ENCODE data around the gene ANXA2.

ANXA2 gene

DNA sequence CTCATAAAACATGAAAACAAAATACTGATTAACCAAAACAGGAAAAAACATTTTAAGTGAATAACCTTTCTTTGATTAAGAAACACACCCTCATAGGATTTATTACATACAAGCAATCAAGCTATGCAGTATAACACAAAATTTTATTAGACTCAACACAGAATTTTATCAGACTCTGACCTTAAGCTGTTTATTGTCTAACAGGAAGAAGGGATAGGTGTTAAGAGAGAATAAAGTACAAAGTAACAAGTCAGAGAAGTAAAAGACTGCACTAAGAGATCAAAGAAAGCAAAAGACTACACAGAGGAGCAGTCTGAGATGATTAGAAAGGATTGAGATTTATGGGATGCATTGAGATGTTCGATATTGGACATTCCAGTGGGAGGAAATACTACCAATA is 43.5 kb upstream of the ANXA2 start:
- no peak overlapping the region for H3K4me2 ChIP-seq (ENCODE audit: low read length)
- H3K9ac ChIP-seq = no peak overlapping the region
- TF ChIP-seq, protein P1, sequence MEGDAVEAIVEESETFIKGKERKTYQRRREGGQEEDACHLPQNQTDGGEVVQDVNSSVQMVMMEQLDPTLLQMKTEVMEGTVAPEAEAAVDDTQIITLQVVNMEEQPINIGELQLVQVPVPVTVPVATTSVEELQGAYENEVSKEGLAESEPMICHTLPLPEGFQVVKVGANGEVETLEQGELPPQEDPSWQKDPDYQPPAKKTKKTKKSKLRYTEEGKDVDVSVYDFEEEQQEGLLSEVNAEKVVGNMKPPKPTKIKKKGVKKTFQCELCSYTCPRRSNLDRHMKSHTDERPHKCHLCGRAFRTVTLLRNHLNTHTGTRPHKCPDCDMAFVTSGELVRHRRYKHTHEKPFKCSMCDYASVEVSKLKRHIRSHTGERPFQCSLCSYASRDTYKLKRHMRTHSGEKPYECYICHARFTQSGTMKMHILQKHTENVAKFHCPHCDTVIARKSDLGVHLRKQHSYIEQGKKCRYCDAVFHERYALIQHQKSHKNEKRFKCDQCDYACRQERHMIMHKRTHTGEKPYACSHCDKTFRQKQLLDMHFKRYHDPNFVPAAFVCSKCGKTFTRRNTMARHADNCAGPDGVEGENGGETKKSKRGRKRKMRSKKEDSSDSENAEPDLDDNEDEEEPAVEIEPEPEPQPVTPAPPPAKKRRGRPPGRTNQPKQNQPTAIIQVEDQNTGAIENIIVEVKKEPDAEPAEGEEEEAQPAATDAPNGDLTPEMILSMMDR (IDR thresholded peaks at IDR 0.05) = no peak
- no peaks in the 10 kb centered on the region for H3K79me2 ChIP-seq
- H3K27me3 ChIP-seq (ENCODE audit: control insufficient read depth, insufficient read depth, low read length) = no peaks in the 10 kb centered on the region
- H3K9me3 ChIP-seq (ENCODE audit: control insufficient read depth, low read length) = no peaks in the 10 kb centered on the region
- H3K36me3 ChIP-seq (ENCODE audit: control insufficient read depth, insufficient read depth, low read length) = no peaks in the 10 kb centered on the region
- H3K4me1 ChIP-seq = no peaks in the 10 kb centered on the region
- no peak overlapping the region for H3K27ac ChIP-seq
- H2AFZ ChIP-seq = no peak overlapping the region
- H3K4me3 ChIP-seq (ENCODE audit: low read depth, low read length) = no peak overlapping the region

DNA sequence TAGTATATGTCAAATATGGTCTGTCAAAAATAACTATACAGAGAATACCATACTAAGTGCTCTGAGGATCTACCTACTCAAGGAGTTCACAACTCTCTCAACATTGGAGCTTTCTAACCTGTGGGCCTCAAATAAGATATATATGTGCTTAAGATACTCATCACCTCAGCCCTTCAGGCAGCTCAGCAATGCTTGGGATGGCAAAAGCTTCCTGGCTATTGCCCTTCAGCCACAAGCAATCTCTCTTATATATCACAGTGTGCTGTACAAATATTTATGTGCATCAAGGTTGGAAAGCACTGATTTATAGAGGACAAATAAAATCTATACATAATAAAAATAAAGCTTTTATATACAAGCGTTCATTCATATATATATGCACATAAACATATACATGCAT is 40.9 kb upstream of the ANXA2 start:
- Histone ChIP-seq H3K79me2 (no peaks in the 10 kb centered on the region), H2AFZ (no peak overlapping the region), H3K36me3 (ENCODE audit: control insufficient read depth, insufficient read depth, low read length) (no peaks in the 10 kb centered on the region), H3K4me1 (no peaks in the 10 kb centered on the region), H3K27me3 (ENCODE audit: control insufficient read depth, insufficient read depth, low read length) (no peaks in the 10 kb centered on the region), H3K27ac (no peak overlapping the region), H3K9ac (no peak overlapping the region), H3K4me2 (ENCODE audit: low read length) (no peak overlapping the region), H3K9me3 (ENCODE audit: control insufficient read depth, low read length) (no peaks in the 10 kb centered on the region), H3K4me3 (ENCODE audit: low read depth, low read length) (no peak overlapping the region)
- TF ChIP-seq, protein P1 (IDR thresholded peaks at IDR 0.05) = no peak

DNA sequence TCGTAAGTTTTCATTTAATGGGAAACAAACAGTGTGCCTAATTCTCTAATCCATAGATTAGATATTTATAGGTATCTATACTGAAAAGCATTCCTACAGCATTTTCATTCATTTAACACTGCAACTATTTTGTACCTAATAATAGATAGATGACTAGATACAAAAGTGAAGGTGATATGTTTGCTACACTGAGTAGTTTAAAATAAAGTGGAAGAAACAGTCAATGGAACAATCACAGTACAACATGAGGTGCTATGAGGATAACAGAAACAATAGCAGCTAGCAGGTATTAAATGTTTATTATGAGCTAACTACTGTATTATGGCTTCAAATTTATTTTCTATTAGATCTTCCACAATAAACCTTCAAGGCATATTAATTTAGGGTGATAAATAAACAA is 31.1 kb upstream of the ANXA2 start:
- H3K36me3 ChIP-seq (ENCODE audit: control insufficient read depth, insufficient read depth, low read length) = no peaks in the 10 kb centered on the region
- no peak overlapping the region for H3K27ac ChIP-seq
- H3K27me3 ChIP-seq (ENCODE audit: control insufficient read depth, insufficient read depth, low read length) = no peaks in the 10 kb centered on the region
- H2AFZ ChIP-seq = no peak overlapping the region
- H3K4me1 ChIP-seq = no peaks in the 10 kb centered on the region
- no peaks in the 10 kb centered on the region for H3K9me3 ChIP-seq (ENCODE audit: control insufficient read depth, low read length)
- no peaks in the 10 kb centered on the region for H3K79me2 ChIP-seq
- H3K9ac ChIP-seq = no peak overlapping the region
- TF ChIP-seq, protein P1 (IDR thresholded peaks at IDR 0.05) = no peak
- H3K4me2 ChIP-seq (ENCODE audit: low read length) = no peak overlapping the region
- no peak overlapping the region for H3K4me3 ChIP-seq (ENCODE audit: low read depth, low read length)

DNA sequence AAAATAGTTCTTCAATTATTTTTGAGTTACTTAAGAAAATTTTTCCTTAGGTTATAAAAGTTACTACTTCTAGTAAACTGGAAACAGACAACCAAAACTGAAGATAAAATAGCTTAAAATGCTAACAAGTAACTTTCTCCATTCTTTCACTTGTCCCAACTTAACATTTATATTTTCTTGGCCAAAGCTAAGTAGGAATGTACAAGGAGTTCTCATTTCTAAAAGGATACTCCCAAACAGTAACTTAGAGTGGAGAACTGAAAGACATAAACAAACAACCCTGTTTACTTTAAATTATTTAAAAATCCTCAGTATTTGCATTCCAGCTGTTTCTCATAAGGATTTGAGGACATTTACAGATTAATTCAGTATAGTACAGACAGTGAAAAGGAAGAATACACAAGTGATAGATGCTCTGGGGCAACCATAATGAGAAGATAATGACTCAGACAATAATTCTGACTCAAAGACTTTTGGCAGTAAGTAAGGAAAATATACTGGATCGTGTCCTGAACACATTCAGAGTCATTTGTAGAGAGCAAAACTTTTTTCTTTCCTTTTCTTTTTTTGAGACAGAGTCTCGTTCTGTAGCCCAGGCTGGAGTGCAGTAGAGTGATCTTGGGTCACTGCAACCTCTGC is 29.2 kb upstream of the ANXA2 start:
- no peak overlapping the region for H3K4me2 ChIP-seq (ENCODE audit: low read length)
- no peak overlapping the region for H3K27ac ChIP-seq
- no peak overlapping the region for H3K9ac ChIP-seq
- H3K9me3 ChIP-seq (ENCODE audit: control insufficient read depth, low read length) = no peaks in the 10 kb centered on the region
- no peaks in the 10 kb centered on the region for H3K79me2 ChIP-seq
- H3K4me3 ChIP-seq (ENCODE audit: low read depth, low read length) = no peak overlapping the region
- TF ChIP-seq, protein P1 (IDR thresholded peaks at IDR 0.05) = no peak
- H2AFZ ChIP-seq = no peak overlapping the region
- no peaks in the 10 kb centered on the region for H3K4me1 ChIP-seq
- H3K36me3 ChIP-seq (ENCODE audit: control insufficient read depth, insufficient read depth, low read length) = peaks cover 3% of the 10 kb centered on the region
- no peaks in the 10 kb centered on the region for H3K27me3 ChIP-seq (ENCODE audit: control insufficient read depth, insufficient read depth, low read length)

DNA sequence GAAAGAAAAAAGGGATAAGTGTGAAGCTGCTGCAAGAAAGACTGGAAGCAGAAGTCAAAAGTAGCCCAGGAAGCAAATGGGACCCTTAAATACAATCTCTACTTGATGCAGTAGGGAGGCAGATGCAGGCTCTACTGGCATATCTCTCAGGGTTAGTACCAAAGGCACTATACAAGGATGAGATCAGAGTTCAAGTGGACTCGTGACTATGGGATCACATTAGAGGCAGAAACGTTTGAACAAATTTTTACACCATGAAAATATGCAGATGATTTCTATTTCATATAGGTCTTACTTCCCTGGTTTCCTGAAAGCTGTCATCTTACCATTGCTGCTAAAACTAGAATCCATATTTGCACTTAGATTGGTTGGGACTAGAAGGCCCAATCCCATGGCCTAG is 27.7 kb upstream of the ANXA2 start:
- Histone ChIP-seq H3K9me3 (ENCODE audit: control insufficient read depth, low read length) (no peaks in the 10 kb centered on the region), H3K79me2 (no peaks in the 10 kb centered on the region), H3K27ac (no peak overlapping the region), H3K36me3 (ENCODE audit: control insufficient read depth, insufficient read depth, low read length) (peaks cover 3% of the 10 kb centered on the region), H2AFZ (no peak overlapping the region), H3K9ac (no peak overlapping the region), H3K4me3 (ENCODE audit: low read depth, low read length) (no peak overlapping the region), H3K4me1 (no peaks in the 10 kb centered on the region), H3K4me2 (ENCODE audit: low read length) (no peak overlapping the region), H3K27me3 (ENCODE audit: control insufficient read depth, insufficient read depth, low read length) (no peaks in the 10 kb centered on the region)
- TF ChIP-seq, protein P1 (IDR thresholded peaks at IDR 0.05) = no peak

Measured in parathyroid adenoma (tissue), 2 donors.